ENCODE data around the gene TBC1D16.

The TBC1D16 gene

DNA sequence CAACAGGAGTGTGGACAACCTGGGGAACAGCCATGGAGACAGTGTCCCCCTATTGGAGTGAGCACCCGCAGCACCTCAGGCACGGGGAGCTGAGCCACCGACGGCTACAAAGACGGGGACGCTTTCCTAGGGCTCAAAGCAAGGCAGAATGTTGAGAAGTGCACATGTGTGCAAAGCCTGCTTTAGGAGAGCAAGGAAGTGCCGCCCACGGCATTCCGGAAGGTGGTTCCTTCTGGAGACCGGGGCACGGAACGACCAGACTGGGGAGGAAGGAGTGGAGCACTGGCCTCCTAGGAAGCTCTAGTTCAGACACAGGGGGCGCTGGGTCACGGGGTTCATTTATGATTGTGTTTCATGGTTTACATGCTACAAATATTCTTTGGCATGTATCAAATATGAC is 52.2 kb downstream of the TBC1D16 start:
- no peak overlapping the region for H3K4me3 ChIP-seq (ENCODE audit: low read depth, low read length)
- DNase-seq (ENCODE audit: low read depth, low spot score), result no peak
- POLR2A ChIA-PET, result no interaction called here
- CTCF ChIA-PET, result interaction anchor here (0.7 to 1.6 kb wide), 7 partner anchors 9 to 242 kb away, joined by 3 to 7 read pairs (median 4); no protein-coding TSS in a partner anchor
- TF ChIP-seq, protein P1, sequence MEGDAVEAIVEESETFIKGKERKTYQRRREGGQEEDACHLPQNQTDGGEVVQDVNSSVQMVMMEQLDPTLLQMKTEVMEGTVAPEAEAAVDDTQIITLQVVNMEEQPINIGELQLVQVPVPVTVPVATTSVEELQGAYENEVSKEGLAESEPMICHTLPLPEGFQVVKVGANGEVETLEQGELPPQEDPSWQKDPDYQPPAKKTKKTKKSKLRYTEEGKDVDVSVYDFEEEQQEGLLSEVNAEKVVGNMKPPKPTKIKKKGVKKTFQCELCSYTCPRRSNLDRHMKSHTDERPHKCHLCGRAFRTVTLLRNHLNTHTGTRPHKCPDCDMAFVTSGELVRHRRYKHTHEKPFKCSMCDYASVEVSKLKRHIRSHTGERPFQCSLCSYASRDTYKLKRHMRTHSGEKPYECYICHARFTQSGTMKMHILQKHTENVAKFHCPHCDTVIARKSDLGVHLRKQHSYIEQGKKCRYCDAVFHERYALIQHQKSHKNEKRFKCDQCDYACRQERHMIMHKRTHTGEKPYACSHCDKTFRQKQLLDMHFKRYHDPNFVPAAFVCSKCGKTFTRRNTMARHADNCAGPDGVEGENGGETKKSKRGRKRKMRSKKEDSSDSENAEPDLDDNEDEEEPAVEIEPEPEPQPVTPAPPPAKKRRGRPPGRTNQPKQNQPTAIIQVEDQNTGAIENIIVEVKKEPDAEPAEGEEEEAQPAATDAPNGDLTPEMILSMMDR (IDR thresholded peaks at IDR 0.05; ENCODE audit: insufficient read depth, low read length, missing control alignments), result no peak

DNA sequence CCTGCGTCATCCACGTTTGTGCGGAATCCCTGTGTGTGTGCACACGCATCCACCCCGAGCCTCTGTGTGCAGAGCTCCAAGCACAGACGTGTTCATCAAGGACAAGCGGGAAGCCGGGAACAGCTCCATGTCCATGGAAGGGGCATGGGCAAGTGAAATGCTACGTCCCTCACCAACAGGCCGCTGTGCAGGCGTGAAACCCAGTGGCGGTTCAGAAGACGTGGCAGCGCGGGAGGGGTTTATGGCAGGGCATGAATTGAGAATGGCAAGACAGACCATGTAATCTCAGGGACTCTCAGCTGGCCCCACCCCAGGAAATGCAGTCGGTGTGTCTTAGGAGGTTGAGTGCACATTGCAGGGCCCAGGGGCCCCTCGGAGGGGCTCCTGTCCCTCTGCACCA is 52.7 kb downstream of the TBC1D16 start:
- TF ChIP-seq, protein P1 (IDR thresholded peaks at IDR 0.05; ENCODE audit: insufficient read depth, low read length, missing control alignments), result no peak
- H3K4me3 ChIP-seq (ENCODE audit: low read depth, low read length), result no peak overlapping the region
- CTCF ChIA-PET, result interaction anchor here (0.7 to 1.5 kb wide), 6 partner anchors 9 to 175 kb away, joined by 3 to 7 read pairs (median 4); no protein-coding TSS in a partner anchor
- POLR2A ChIA-PET, result no interaction called here
- no peak for DNase-seq (ENCODE audit: low read depth, low spot score)

DNA sequence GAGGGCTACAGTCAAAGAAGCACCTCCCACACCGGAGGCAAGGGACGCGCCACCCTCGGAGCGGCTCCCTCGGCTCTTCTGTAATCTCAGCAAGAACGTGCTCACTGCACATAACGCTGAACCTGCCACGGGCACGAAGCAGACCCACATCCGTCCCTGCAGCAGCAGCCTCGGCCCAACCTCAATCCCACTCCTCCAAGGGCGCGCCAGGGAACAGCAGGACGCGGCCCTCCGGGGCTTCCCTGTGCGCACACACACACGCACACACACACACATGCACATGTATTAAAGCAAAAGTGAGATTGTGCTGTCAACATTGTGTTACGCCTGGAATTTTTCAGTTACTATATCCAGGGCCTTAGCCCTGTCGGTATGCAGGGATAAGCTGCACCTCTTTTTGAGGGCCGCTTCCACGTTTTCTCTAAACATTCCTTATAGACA is 54.0 kb downstream of the TBC1D16 start:
- CTCF ChIA-PET, result interaction anchor here (0.7 to 1.0 kb wide), 3 partner anchors 9 to 20 kb away, joined by 3 read pairs; no protein-coding TSS in a partner anchor
- DNase-seq (ENCODE audit: low read depth, low spot score), result no peak
- POLR2A ChIA-PET, result no interaction called here
- H3K4me3 ChIP-seq (ENCODE audit: low read depth, low read length), result no peak overlapping the region
- TF ChIP-seq, protein P1 (IDR thresholded peaks at IDR 0.05; ENCODE audit: insufficient read depth, low read length, missing control alignments), result no peak

DNA sequence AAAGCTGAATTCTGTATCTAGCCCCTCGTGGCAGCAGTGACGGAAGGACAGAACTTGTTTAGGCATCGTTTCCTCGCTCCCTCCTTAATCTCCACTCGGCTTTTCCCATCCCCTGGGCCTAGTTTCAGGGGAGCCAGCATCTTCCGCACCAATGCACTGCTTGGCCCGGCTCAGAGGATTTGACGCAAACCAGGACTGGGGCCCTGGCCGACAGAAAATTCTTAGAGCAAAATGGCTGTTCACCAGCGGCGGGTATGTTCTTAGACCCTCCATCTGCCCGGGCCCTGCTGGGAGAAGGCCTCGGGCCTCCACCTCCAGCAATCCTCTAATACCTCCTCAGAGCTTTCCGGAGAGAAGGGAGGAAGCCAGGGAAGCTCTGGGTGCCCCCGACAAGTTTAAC is 54.6 kb downstream of the TBC1D16 start:
- POLR2A ChIA-PET, result no interaction called here
- DNase-seq (ENCODE audit: low read depth, low spot score), result no peak
- no peak overlapping the region for H3K4me3 ChIP-seq (ENCODE audit: low read depth, low read length)
- TF ChIP-seq, protein P1 (IDR thresholded peaks at IDR 0.05; ENCODE audit: insufficient read depth, low read length, missing control alignments), result no peak
- CTCF ChIA-PET, result interaction anchor here (1.0 to 1.6 kb wide), 2 partner anchors 9 to 11 kb away, joined by 3 to 6 read pairs; no protein-coding TSS in a partner anchor

DNA sequence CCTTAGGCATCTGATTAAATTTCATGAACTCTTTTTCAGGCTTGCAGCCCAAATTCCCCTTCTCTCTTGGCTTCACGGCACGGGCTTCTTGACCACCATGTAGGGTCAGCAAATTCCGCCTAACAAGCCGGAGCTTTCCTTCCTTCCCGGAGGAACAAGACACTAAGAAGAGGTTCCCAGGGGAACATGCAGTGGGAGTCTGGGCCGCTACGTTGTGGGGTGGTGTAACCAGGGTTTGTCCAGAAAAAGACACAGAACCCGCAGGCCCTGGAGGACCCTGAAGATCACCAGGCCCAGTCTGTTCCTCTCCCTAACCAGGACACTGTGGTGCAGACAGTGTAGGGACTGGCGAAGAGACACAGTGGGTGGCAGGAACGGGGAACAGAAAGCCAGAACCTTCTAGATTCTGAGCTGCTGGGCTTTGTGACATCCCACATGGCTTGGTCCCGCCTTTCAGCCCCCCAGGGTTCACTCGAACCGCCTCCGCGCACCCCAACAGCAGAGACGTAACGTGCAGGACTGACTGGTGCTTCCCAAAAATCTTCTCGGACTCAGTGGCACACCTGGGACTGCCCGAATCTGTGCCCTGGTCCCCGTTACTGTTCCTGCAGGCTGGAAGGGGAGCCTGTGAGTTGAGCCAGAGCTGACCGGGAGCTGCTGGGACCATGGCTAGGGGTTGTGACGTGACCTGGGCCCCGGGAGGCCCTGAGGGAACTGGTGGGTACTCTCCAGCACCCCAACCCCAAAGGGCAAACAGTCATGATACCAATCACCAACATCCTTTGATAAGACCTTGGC is 55.2 kb downstream of the TBC1D16 start:
- TF ChIP-seq, protein P1 (IDR thresholded peaks at IDR 0.05; ENCODE audit: insufficient read depth, low read length, missing control alignments), result no peak
- no peak for DNase-seq (ENCODE audit: low read depth, low spot score)
- POLR2A ChIA-PET, result no interaction called here
- H3K4me3 ChIP-seq (ENCODE audit: low read depth, low read length), result no peak overlapping the region
- CTCF ChIA-PET, result interaction anchor here (1.0 to 2.3 kb wide), 5 partner anchors 10 to 145 kb away, joined by 3 to 6 read pairs (median 5); no protein-coding TSS in a partner anchor

DNA sequence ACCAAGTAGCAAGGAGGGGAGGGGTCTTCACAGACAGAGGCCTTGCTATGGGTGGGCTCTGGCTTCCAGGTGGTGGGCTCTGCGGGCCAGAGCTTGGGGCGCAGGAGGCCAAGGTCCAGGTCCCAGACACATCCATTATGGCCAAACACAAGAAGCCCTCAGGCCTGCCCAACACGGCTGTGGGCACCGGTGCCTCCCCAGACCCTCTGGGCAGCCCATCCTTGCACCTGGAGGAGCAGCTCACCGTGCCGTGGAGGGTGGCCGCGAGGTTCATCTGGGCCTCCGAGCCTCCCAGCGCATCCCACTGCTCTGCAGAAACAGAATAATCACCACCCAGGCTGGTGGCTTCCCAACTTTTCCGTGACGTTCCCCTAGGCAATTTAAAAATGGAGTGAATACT is 55.9 kb downstream of the TBC1D16 start:
- H3K4me3 ChIP-seq (ENCODE audit: low read depth, low read length), result no peak overlapping the region
- CTCF ChIA-PET, result interaction anchor here (0.9 to 2.3 kb wide), 7 partner anchors 11 to 239 kb away, joined by 3 to 6 read pairs (median 4); no protein-coding TSS in a partner anchor
- TF ChIP-seq, protein P1 (IDR thresholded peaks at IDR 0.05; ENCODE audit: insufficient read depth, low read length, missing control alignments), result no peak
- DNase-seq (ENCODE audit: low read depth, low spot score), result no peak
- POLR2A ChIA-PET, result no interaction called here

Measured in AG04449 (cell line).